GM15510 (cell line): ENCODE results near the gene SFXN5.

ENCODE experiments used
- POLR2A ChIP-seq: IDR thresholded peaks from 3 replicates; pipeline ENCODE4 v1.6.1; 2011; ENCODE audit warnings: borderline replicate concordance; ENCODE audit not compliant: insufficient read length; ENCODE audit errors: extremely low read depth

Gene SFXN5

DNA sequence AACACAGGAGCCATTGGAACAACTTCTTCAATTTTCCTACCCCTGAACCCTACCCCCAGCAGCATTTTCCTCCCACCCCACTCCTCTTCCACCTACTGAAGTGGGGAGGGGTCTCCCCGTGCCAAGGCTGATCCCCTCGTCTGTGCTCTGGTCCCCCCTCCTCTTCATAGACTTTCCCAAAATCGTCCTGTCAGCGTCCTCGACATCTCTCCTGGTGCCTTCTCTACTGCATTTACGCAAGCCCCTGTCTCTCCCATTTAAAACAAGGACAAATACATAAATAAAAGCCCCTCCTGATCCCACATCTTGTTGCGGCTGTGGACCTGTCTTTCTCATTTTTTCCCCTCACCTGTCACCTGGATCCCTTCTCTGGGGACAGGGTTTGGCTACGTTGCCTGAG is 112.0 kb downstream of the SFXN5 start:
- TF ChIP-seq POLR2A, result no peak

- no peak for TF ChIP-seq POLR2A
Measured at GRCh38 chr2:72958542-72959385, 112.7 kb downstream of the SFXN5 start.

DNA sequence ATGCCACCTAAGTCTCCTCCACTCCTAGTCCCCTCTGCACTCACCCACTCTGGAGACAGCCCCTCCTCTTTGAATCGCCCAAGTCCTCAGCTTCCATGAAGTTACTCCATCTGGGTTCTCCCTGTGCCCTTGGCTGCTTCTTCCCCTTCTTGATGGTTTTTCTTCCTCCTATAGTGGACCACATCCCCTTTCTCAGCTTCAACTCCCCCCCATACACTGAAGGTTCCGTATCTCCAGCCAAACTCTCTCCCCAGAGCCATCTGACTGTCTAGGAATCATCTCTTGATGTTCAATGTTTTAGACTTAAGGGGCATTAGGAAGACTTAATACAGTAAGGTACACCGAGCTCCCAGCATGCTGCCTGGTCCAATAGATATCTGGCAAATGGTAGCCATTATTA is 114.6 kb downstream of the SFXN5 start:
- no peak for TF ChIP-seq POLR2A

GRCh38 chr2:72956050-72956395 is 115.5 kb downstream of the SFXN5 start:
- no peak for TF ChIP-seq POLR2A

- no peak for TF ChIP-seq POLR2A
Measured at GRCh38 chr2:72955228-72956049, 116.1 kb downstream of the SFXN5 start.

- no peak for TF ChIP-seq POLR2A
Measured at GRCh38 chr2:72954376-72955227, 116.9 kb downstream of the SFXN5 start.

GRCh38 chr2:72953976-72954375 is 117.5 kb downstream of the SFXN5 start:
- no peak for TF ChIP-seq POLR2A

DNA sequence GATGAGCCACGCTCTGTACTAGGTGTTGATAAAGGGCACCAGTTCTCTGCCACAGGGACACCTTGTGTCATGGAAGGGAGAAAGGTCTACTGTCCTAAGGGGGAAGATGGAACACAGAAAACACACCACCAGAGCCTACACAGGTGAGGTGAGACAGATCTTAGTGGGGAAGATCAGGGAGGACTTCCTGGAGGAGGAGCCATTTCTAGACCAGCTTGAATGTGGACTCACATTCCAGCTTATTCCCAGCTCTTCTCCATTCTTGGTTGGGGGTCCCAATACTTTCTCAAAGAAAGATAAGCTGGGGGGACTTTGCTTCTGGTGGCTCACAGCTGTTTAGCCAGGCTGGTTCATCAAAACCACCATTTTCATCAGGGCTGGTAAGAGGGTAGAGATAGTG is 118.0 kb downstream of the SFXN5 start:
- no peak for TF ChIP-seq POLR2A

GRCh38 chr2:72952961-72953360 is 118.6 kb downstream of the SFXN5 start:
- no peak for TF ChIP-seq POLR2A

GRCh38 chr2:72952110-72952823 is 119.2 kb downstream of the SFXN5 start:
- no peak for TF ChIP-seq POLR2A

DNA sequence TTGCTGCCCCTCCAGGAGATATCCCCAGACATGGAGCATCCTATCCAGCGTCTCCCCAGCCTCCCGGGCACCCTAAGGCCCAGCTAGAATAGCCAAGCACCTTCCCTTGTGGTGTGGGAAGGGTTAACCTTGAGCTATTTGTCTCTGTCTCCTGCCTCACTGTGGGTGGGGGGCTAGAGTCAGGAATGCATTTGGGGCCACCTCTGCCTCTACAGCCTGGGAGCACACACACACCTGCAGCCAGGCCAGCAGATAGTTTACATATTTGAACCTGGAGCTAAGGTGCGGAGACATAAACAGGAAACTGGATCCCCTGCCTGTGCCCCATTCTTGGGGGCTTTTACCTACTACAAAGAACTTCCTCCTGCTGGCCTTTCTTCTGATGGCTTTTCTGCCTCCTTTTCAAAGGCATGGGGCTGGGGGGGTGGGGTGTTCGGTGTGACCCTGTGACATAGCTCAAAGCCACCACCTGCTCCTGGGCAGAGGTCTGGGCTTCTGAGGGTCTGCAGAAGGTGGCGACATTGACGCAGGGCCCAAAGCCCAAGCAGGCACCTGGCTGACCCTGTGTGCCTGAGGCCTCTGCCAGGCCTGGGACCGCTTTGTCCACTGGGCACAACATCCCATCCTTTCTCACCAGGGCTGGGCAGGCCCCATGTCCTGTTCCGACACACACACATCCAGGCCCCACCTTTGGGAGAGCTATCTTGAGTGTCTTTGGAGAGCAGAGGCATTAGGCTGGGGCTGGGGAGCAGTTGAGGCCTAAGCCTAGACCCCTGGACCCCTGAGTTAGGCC is 120.0 kb downstream of the SFXN5 start:
- no peak for TF ChIP-seq POLR2A

DNA sequence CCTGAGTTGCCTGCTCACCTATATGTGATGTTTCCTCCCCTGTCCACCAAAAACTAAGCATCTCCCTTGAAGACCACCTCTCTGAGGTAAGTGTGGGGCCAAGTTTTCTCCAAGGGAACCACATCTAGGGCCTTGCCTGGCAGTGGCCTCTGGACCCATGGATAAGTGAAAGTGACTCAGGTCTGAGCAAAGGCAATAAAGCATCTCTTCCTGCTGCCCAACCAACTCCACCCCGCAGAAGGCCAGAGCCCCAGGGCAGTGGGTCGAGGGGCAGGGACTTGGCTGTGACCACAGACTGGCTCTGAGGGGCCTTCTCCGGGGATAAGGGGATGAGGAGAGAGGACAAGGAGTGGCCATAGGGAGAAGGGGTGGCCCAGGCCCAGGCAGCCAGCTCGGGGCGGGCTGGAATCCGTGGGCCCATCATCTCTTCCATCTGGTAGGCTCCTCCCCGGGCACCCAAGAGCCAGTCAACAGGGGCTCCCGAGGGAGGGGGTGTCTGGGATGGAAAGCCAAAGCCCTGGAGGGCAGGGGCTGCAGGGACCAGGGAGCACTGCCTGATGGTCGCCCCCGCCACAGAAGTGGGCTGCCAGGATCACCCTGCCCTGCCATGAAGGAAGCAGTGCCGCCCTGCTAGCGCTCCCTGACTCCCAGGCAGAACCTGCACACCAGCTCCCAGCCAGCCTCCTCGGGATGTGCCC is 120.8 kb downstream of the SFXN5 start:
- TF ChIP-seq POLR2A, result no peak

GRCh38 chr2:72949642-72950041 is 121.9 kb downstream of the SFXN5 start:
- no peak for TF ChIP-seq POLR2A
